Vagina (tissue), 2 donors: Measurements from ENCODE around the gene CTDSPL. TPM values are rescaled to one million over a fixed set of nuclear protein-coding genes. Genes with fewer than 3 reads are reported as not detected.

Source experiments
- DNase-seq, 2 donors: peaks; one replicate each; pipeline ENCODE4 v3.0.0-alpha.2; 2017; ENCODE audit errors: extremely low spot score in 2 of 2
- H3K27ac ChIP-seq: fragments of 200-600 bp; sonication (generic); one replicate; pipeline ENCODE4 v1.5.1; 2019
- H3K27me3 ChIP-seq: fragments of 200-600 bp; sonication (generic); one replicate; pipeline ENCODE4 v1.5.1; 2019
- H3K36me3 ChIP-seq, 2 donors: fragments of 200-600 bp; sonication (generic); one replicate each; pipeline ENCODE4 v1.5.1; 2017 to 2019
- H3K4me1 ChIP-seq: fragments of 200-600 bp; sonication (generic); one replicate; pipeline ENCODE4 v1.5.1; 2019
- H3K4me3 ChIP-seq, 2 donors: fragments of 200-600 bp; sonication (generic); 1 replicate in 1 of 2; 2 replicates in 1 of 2; pipeline ENCODE4 v1.5.1; 2016 to 2019
- H3K9me3 ChIP-seq: fragments of 200-600 bp; sonication (generic); one replicate; pipeline ENCODE4 v1.5.1; 2019
- POLR2A ChIP-seq, 2 donors: fragments of 450-650 bp; IDR thresholded peaks; one replicate each; pipeline ENCODE4 v1.6.1; 2017; ENCODE audit warnings: antibody characterized with exemption in 2 of 2, mild to moderate bottlenecking in 2 of 2, moderate library complexity in 2 of 2
- POLR2AphosphoS5 ChIP-seq, 2 donors: sonication (generic); formaldehyde crosslinking; IDR thresholded peaks; one replicate each; pipeline ENCODE4 v1.9.0; 2017; ENCODE audit warnings: antibody characterized with exemption in 2 of 2, mild to moderate bottlenecking in 2 of 2, low read depth in 1 of 2; ENCODE audit not compliant: insufficient read depth in 1 of 2
- intact Hi-C: fragments of 100-400 bp; cut with DNase I; formaldehyde crosslinking; loops from one replicate; pipeline ENCODE4 v1.15.1; 2023
- total RNA-seq: library from RNA; depleted of rRNA; stranded (reverse); fragments of >200 nt; gene quantifications from one replicate; pipeline ENCODE4 v1.2.3, GENCODE V29; 2016
- TF ChIP-seq, protein P1 (sequence below), 3 experiments: fragments of 450-650 bp in 2 of 3; fragments of 200-600 bp in 1 of 3; sonication (generic) in 1 of 3; IDR thresholded peaks; one replicate each; pipeline ENCODE4 v1.5.1; 2017 to 2019; ENCODE audit warnings: antibody characterized with exemption in 3 of 3, mild to moderate bottlenecking in 2 of 3, moderate library complexity in 2 of 3

The CTDSPL gene
- total RNA-seq, 1 donor from 2014 or later, result 28.0 TPM

DNA sequence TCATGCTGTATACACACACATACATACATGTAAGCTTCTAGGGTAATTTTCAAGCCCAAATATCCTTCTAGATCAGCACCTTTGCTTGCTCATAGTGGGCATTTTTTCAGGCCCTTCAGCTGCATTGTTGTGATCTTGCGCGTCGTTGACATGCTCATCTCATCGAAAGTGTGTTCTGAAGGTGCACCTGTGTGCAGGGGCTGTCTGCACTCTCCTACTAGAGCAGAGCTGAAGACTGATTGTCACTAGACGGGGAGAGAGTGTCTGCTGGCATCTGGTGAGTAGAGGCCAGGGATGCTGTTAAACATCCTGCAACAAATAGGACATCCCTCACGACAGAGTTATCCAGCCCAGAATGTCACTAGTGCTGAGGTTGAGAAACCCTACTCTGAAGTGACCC, 93.2 kb downstream of the CTDSPL start:
- DNase-seq, result no peak
- TF ChIP-seq, protein P1, sequence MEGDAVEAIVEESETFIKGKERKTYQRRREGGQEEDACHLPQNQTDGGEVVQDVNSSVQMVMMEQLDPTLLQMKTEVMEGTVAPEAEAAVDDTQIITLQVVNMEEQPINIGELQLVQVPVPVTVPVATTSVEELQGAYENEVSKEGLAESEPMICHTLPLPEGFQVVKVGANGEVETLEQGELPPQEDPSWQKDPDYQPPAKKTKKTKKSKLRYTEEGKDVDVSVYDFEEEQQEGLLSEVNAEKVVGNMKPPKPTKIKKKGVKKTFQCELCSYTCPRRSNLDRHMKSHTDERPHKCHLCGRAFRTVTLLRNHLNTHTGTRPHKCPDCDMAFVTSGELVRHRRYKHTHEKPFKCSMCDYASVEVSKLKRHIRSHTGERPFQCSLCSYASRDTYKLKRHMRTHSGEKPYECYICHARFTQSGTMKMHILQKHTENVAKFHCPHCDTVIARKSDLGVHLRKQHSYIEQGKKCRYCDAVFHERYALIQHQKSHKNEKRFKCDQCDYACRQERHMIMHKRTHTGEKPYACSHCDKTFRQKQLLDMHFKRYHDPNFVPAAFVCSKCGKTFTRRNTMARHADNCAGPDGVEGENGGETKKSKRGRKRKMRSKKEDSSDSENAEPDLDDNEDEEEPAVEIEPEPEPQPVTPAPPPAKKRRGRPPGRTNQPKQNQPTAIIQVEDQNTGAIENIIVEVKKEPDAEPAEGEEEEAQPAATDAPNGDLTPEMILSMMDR (IDR thresholded peaks at IDR 0.05), result no peak
- no peak for TF ChIP-seq POLR2AphosphoS5 (IDR thresholded peaks at IDR 0.05; ENCODE audit: insufficient read depth in 1 of 2, low read depth in 1 of 2)
- no peak for TF ChIP-seq POLR2A (IDR thresholded peaks at IDR 0.05)
- H3K27ac ChIP-seq, result no peak overlapping the region

DNA sequence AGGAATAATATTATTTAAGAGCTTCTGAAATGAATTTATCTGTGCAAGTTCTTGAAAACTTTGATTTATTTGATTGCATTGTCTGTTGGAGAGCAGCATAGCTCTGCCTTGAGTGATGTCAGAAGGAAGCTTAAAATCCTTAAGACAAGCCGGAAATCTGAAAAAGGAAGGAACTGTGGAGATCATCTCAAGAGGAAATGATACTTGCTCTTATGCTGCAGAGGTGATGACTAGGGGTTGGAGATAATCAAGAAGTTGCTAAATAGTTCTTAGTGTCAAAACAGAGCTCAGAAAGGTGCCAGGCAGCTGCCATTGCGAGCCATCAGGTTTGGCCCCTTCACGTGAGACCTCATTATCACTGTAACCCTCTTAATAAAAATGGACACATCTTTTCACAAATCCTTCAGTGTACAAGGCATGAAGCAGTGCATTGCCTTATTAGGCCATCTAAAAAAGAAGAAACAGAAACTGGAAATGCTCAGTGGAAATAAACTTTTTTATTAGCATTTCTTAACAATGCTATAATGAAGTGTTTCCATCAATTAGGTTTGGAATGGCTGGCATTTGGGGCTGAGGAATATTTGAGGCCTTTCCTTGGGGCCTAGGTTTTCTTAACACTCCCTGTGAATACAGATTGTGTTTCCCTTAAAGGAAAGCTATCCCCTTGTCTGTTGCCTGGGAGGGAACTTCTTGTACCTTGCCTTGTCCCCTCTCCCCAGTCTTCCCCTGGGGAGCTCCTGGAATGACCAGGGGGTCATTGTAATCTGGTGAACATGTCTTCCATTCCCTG, 94.4 kb downstream of the CTDSPL start:
- Histone ChIP-seq H3K36me3 (no peaks in the 10 kb centered on the region), H3K27ac (peak overlapping the region; percentile 51), H3K4me1 (peaks cover 6% of the 10 kb centered on the region), H3K9me3 (no peaks in the 10 kb centered on the region), H3K27me3 (no peaks in the 10 kb centered on the region), H3K4me3 (no peak overlapping the region)
- DNase-seq, result no peak
- intact Hi-C loops, result no loop called here
- TF ChIP-seq POLR2AphosphoS5 (IDR thresholded peaks at IDR 0.05; ENCODE audit: insufficient read depth in 1 of 2, low read depth in 1 of 2) (no peak), POLR2A (IDR thresholded peaks at IDR 0.05) (no peak)
- TF ChIP-seq, protein P1 (IDR thresholded peaks at IDR 0.05), result no peak

More for the DNA sequence above, 93.2 kb downstream of the CTDSPL start:
- H3K4me3 ChIP-seq, result no peak overlapping the region
- intact Hi-C loops, result no loop called here
- H3K36me3 ChIP-seq, result no peaks in the 10 kb centered on the region
- no peaks in the 10 kb centered on the region for H3K9me3 ChIP-seq
- H3K27me3 ChIP-seq, result no peaks in the 10 kb centered on the region
- H3K4me1 ChIP-seq, result peaks cover 5% of the 10 kb centered on the region

DNA sequence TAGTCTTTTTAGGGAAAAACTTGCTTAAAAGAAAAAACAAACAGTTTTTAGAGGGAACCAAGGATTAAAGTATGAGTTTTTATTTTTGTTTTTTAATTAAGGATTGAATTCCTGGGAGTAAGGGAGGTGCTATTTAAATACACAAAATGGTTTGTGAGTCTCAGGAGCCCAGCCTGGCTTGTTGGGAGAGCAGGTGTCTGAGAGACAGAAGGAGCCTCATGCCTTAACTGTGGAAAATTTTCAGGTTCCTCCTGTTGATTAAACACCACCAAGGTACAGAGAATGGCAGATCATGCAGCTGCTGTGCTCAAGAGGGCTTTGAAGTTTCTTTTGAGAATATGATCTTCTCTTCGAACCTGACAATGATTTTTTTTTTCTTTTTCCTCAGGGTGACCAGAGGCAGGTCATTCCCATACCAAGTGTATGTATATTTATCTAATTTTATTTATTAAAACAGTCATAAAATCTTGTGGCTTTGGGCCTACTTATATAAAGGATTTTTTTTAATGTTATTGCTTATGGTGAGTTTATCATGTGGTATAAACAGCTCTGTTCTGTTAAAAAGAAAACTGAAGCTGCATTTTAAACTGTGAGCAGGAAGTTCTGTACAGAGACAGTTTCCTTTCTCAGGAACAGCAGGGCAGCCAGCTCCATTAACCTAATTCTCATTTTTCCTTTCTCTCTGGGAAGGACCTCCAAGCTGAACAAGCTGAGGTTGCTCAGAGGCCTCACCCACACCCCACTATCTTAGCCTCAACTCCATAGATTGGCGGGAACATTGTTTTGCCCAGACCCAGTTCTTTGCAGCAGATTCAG, 95.3 kb downstream of the CTDSPL start:
- intact Hi-C loops, result no loop called here
- Histone ChIP-seq H3K4me1 (peaks cover 14% of the 10 kb centered on the region), H3K27me3 (no peaks in the 10 kb centered on the region), H3K9me3 (no peaks in the 10 kb centered on the region), H3K36me3 (no peaks in the 10 kb centered on the region), H3K27ac (peak overlapping the region; percentile 51), H3K4me3 (no peak overlapping the region)
- no peak for DNase-seq
- peak in 1 of 2 donors; percentile 35 for TF ChIP-seq POLR2AphosphoS5 (IDR thresholded peaks at IDR 0.05; ENCODE audit: insufficient read depth in 1 of 2, low read depth in 1 of 2)
- TF ChIP-seq, protein P1 (IDR thresholded peaks at IDR 0.05), result no peak

DNA sequence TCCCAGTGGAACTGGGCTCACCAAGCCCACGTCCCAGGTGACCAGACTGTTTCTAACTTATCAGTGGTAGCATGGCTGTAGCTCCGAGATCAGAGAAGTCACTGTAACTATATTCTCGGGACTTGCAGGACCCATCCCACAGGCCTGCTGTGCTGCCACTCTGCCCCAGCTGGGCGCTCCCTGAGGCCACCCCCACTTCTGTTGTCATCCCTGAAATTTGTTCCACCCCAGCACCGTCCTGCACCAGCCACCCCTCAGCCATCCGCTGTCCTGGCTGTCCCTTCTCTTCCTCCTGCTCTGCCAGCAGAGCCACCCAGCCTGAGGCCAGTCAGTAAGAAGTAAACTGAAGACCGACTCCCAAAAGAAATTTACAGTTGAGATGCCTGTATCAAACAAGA, 95.9 kb downstream of the CTDSPL start:
- no peak for TF ChIP-seq POLR2AphosphoS5 (IDR thresholded peaks at IDR 0.05; ENCODE audit: insufficient read depth in 1 of 2, low read depth in 1 of 2)
- TF ChIP-seq, protein P1 (IDR thresholded peaks at IDR 0.05), result no peak
- no peak for TF ChIP-seq POLR2A (IDR thresholded peaks at IDR 0.05)
- H3K4me1 ChIP-seq, result peaks cover 20% of the 10 kb centered on the region

More for the DNA sequence above, 95.9 kb downstream of the CTDSPL start:
- no peaks in the 10 kb centered on the region for H3K9me3 ChIP-seq
- no peaks in the 10 kb centered on the region for H3K27me3 ChIP-seq
- DNase-seq, result no peak
- intact Hi-C loops, result no loop called here
- H3K36me3 ChIP-seq, result no peaks in the 10 kb centered on the region
- H3K4me3 ChIP-seq, result no peak overlapping the region
- H3K27ac ChIP-seq, result peak overlapping the region; percentile 51
